Peyer's patch (tissue), 4 donors: ENCODE measurements around the gene WWOX. TPM values are rescaled to one million over a fixed set of nuclear protein-coding genes. Genes with fewer than 3 reads are reported as not detected.

ENCODE experiments used
- DNase-seq, 3 donors: peaks; one replicate each; pipeline ENCODE4 v3.0.0-alpha.2; 2017 to 2019
- H3K27ac ChIP-seq, 4 donors: fragments of 200-600 bp; sonication (generic); one replicate each; pipeline ENCODE4 v1.5.1; 2016 to 2019
- H3K27me3 ChIP-seq, 2 donors: fragments of 200-600 bp; sonication (generic); one replicate each; pipeline ENCODE4 v1.5.1; 2019
- H3K36me3 ChIP-seq, 3 donors: fragments of 200-600 bp; sonication (generic); one replicate each; pipeline ENCODE4 v1.5.1; 2016 to 2019
- H3K4me1 ChIP-seq, 4 donors: fragments of 200-600 bp; sonication (generic); one replicate each; pipeline ENCODE4 v1.5.1; 2016 to 2019
- H3K4me3 ChIP-seq, 4 donors: fragments of 200-600 bp; sonication (generic); 1 replicate in 3 of 4; 2 replicates in 1 of 4; pipeline ENCODE4 v1.5.1; 2016 to 2019; ENCODE audit warnings: mild to moderate bottlenecking in 1 of 4
- H3K9me3 ChIP-seq, 4 donors: fragments of 200-600 bp; sonication (generic); one replicate each; pipeline ENCODE4 v1.5.1; 2016 to 2019; ENCODE audit warnings: mild to moderate bottlenecking in 1 of 4
- POLR2A ChIP-seq, 2 donors: fragments of 450-650 bp; IDR thresholded peaks; one replicate each; pipeline ENCODE4 v1.5.1; 2017; ENCODE audit warnings: antibody characterized with exemption in 2 of 2, mild to moderate bottlenecking in 2 of 2, moderate library complexity in 2 of 2
- total RNA-seq, 4 donors: library from RNA; depleted of rRNA; stranded (reverse); fragments of >200 nt; gene quantifications; one replicate each; pipeline ENCODE4 v1.1.0, GENCODE V29; 2016
- TF ChIP-seq, protein P1 (sequence below), 6 experiments: fragments of 450-650 bp in 4 of 6; fragments of 200-600 bp in 2 of 6; sonication (generic) in 1 of 6; IDR thresholded peaks; one replicate each; pipeline ENCODE4 v1.5.1; 2017 to 2019; ENCODE audit warnings: antibody characterized with exemption in 6 of 6, mild to moderate bottlenecking in 3 of 6, moderate library complexity in 1 of 6

The WWOX gene
- total RNA-seq, 4 donors from 2014 or later = 17.3 to 197 (median 57.5) TPM

DNA sequence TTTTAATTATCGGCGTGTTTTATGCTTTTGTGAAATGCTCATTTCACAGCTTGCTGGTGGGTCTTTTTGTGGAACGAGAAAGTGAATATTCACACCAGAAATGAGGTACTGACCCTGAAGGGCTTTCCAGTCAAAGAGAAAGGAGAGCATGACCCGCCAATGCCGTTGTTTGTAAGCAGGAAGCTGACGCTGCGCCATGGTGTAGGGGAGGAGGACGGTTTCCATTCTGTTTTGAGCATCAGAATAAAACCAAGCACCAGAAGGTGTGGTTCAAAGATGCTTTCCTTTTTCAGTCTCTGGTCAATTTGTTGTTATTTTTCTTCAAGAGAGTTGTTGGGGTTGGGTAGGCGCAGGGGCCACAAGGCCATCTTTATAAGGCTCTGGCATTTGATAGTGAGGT lies 669.3 kb downstream of the WWOX start:
- DNase-seq = no peak
- H3K27me3 ChIP-seq = no peaks in the 10 kb centered on the region
- H3K9me3 ChIP-seq = no peaks in the 10 kb centered on the region
- H3K4me3 ChIP-seq = no peak overlapping the region
- TF ChIP-seq, protein P1, sequence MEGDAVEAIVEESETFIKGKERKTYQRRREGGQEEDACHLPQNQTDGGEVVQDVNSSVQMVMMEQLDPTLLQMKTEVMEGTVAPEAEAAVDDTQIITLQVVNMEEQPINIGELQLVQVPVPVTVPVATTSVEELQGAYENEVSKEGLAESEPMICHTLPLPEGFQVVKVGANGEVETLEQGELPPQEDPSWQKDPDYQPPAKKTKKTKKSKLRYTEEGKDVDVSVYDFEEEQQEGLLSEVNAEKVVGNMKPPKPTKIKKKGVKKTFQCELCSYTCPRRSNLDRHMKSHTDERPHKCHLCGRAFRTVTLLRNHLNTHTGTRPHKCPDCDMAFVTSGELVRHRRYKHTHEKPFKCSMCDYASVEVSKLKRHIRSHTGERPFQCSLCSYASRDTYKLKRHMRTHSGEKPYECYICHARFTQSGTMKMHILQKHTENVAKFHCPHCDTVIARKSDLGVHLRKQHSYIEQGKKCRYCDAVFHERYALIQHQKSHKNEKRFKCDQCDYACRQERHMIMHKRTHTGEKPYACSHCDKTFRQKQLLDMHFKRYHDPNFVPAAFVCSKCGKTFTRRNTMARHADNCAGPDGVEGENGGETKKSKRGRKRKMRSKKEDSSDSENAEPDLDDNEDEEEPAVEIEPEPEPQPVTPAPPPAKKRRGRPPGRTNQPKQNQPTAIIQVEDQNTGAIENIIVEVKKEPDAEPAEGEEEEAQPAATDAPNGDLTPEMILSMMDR (IDR thresholded peaks at IDR 0.05) = no peak
- TF ChIP-seq POLR2A (IDR thresholded peaks at IDR 0.05) = no peak
- peaks cover 0 to 7% (median 0%) of the 10 kb centered on the region in 4 donors for H3K4me1 ChIP-seq
- H3K36me3 ChIP-seq = no peaks in the 10 kb centered on the region
- H3K27ac ChIP-seq = no peak overlapping the region

DNA sequence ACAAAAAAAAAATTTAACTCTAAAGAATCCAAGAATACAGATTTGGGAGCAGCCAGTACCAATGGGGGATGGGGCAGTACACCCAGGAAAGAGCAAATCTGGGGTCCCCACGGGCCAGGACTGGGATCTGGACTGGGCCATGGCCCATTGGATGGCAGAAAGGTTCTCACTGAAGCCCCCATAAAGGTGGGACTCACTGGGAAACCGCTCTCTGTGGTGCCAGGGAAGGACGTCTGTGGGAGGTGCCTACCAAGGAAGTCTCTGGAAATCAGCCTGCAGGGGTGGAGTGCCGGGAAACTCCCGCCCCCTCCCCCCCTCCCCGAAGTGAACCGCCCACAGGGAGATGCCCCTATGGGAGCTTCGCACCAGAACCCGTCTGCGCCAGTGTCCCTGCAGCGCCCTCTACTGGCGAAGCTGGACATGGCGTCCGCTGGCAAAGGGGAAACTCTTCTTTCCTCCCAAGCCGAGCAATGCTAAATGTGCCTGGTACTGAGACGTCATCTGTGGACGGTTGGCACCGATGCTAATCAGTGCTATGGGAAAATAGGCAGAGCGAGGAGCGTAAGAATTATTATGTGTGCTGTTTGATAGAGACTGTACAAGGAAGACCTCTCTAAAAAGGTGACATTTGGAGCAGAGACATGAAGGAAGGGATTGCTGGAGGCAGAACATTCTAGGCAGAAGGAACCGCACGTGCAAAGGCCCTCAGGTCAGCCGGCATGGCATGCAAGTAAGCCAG lies 671.1 kb downstream of the WWOX start:
- Histone ChIP-seq H3K27me3 (no peaks in the 10 kb centered on the region), H3K9me3 (no peaks in the 10 kb centered on the region), H3K4me3 (no peak overlapping the region), H3K36me3 (no peaks in the 10 kb centered on the region), H3K4me1 (peaks cover 0 to 7% (median 0%) of the 10 kb centered on the region in 4 donors), H3K27ac (no peak overlapping the region)
- no peak for TF ChIP-seq POLR2A (IDR thresholded peaks at IDR 0.05)
- TF ChIP-seq, protein P1 (IDR thresholded peaks at IDR 0.05) = peak; percentile 67 to 90 (median 76)
- DNase-seq = peak; percentile 72 to 91 (median 80)

DNA sequence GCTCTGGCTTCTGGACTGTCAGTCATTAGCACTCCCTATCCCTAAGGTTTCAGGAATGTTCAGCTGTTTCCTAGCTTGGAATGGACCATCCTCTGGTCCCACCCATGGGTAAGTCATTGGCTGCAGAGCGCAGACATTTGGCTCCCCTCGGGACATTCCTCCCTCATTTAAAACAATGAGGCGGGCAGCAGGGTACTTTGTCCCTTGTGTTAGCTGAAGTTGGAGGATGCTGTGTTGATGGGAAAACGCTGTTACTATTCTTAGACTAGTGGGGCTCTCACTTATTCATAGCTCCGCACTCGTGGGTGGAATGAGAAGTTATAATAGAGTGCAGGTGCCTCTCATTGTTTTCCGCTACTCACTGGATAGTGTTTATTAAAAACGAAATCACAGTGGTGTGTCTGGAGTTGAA lies 673.8 kb downstream of the WWOX start:
- H3K27me3 ChIP-seq = no peaks in the 10 kb centered on the region
- H3K27ac ChIP-seq = no peak overlapping the region
- no peaks in the 10 kb centered on the region for H3K36me3 ChIP-seq
- H3K9me3 ChIP-seq = no peaks in the 10 kb centered on the region
- TF ChIP-seq POLR2A (IDR thresholded peaks at IDR 0.05) = no peak
- TF ChIP-seq, protein P1 (IDR thresholded peaks at IDR 0.05) = no peak
- no peak overlapping the region for H3K4me3 ChIP-seq
- H3K4me1 ChIP-seq = peaks cover 0 to 7% (median 0%) of the 10 kb centered on the region in 4 donors
- DNase-seq = no peak

DNA sequence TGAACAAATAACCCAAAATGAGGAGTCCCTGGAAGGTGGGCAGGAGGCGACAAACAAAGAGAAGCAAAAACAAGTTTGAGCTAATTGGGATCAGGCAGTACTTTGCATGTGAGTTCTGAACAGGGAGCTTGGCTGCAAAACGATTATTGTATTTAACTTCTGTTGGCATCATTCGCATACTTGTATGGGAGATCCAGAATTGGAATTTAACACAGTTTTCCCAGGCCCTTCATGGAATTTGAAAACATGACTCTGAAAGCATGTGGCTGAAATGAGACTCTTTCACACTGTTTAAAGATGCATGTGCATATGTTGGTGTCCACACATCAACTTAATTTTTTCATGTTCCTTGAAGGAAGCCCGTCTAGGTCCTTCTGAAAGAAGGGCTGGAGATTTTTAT lies 674.3 kb downstream of the WWOX start:
- Histone ChIP-seq H3K36me3 (no peaks in the 10 kb centered on the region), H3K27ac (no peak overlapping the region), H3K4me1 (peaks cover 0 to 7% (median 0%) of the 10 kb centered on the region in 4 donors), H3K9me3 (no peaks in the 10 kb centered on the region), H3K27me3 (no peaks in the 10 kb centered on the region), H3K4me3 (no peak overlapping the region)
- TF ChIP-seq POLR2A (IDR thresholded peaks at IDR 0.05) = no peak
- TF ChIP-seq, protein P1 (IDR thresholded peaks at IDR 0.05) = no peak
- DNase-seq = no peak

DNA sequence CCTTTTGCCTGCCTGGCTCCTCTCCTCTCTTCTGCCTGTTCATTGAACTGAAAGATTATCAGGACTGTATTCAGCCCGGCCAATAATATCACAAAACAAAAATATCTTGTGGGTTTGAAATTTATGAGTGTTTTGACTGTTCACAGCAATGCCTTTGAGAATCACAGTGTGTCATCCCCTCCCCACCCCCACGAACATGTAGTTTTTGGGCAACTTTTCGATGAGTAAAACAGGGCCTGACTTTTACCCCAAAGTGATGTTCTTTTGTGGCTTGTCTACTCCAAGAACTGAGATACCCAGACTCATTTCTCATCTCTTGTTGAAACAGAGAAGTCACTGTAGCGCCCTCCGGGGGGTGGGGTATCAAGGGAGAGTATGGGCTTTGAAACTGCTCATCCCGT lies 675.7 kb downstream of the WWOX start:
- Histone ChIP-seq H3K9me3 (no peaks in the 10 kb centered on the region), H3K4me3 (no peak overlapping the region), H3K36me3 (no peaks in the 10 kb centered on the region), H3K27me3 (no peaks in the 10 kb centered on the region), H3K27ac (no peak overlapping the region), H3K4me1 (peaks cover 0 to 7% (median 0%) of the 10 kb centered on the region in 4 donors)
- TF ChIP-seq, protein P1 (IDR thresholded peaks at IDR 0.05) = no peak
- no peak for TF ChIP-seq POLR2A (IDR thresholded peaks at IDR 0.05)
- DNase-seq = no peak
